Measurements from ENCODE around the gene MAN1A2. TPM values are rescaled to one million over a fixed set of nuclear protein-coding genes. Genes with fewer than 3 reads are reported as not detected.

MAN1A2 gene
- total and polyA plus RNA-seq, 10 of the 15 experiments (the other 5 are each of a cell fraction or from before 2014, with no cell fraction given) = 2.8 to 23.6 (median 16.0) TPM

DNA sequence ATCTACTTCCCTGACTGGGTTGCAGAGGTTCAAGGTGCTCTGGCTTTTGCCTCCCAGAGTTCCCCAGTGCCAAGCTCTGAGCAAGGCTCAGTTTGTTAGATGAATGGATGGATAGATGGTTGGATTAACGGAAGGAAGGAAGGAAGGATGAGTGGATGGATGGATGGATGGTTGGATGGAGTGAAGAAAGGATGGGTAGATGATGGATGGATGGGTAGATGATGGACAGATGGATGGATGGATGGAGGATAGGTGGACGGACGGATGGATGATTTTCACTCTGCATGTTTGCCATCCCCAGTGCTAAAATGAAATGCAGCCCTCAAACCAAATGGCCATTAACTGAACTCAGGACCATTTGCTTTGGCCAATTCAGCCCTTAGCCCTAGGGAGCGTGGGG lies 211.2 kb downstream of the MAN1A2 start:
- ChIA-PET POLR2A (no interaction called here), SMC1A (ENCODE audit: uncharacterized antibody, unreplicated experiment) (interaction anchor here (1.0 kb wide), 1 partner anchor 317 kb away, joined by 3 read pairs; no protein-coding TSS in a partner anchor), RAD21 (ENCODE audit: unreplicated experiment) (no interaction called here), CTCF (no interaction called here)
- no peaks in the 10 kb centered on the region for H3K4me1 ChIP-seq (ENCODE audit: control insufficient read depth, insufficient read depth, low read length)
- no peaks in the 10 kb centered on the region; a peak in 1 of 4 replicates for H3K27me3 ChIP-seq (replicated peaks in 1 of 2; ENCODE audit: control insufficient read depth in 2 of 2, insufficient read depth in 2 of 2, low read length in 1 of 2)
- intact Hi-C loops (cut with micrococcal nuclease; ENCODE audit: unreplicated experiment) = no loop called here
- no peaks in the 10 kb centered on the region for H4K20me1 ChIP-seq (ENCODE audit: control insufficient read depth, insufficient read depth)
- FAIRE-seq (no peak), DNase-seq (ENCODE audit: low read depth, low spot score) (no peak), ATAC-seq (no peak)
- no peak overlapping the region for H2AFZ ChIP-seq (ENCODE audit: control insufficient read depth, low read depth, low read length)
- no peaks in the 10 kb centered on the region for H3K36me3 ChIP-seq (ENCODE audit: control insufficient read depth in 2 of 2, insufficient read depth in 2 of 2, low read length in 1 of 2)
- WGBS (ENCODE audit: insufficient coverage, insufficient replicate concordance, low lambda C conversion rate, missing lambda C conversion rate) = 5% methylated on average over 4 of the region's 4 CpGs
- no peaks in the 10 kb centered on the region for H3K9me3 ChIP-seq (replicated peaks; ENCODE audit: control insufficient read depth, insufficient read depth, low read length)
- no peak overlapping the region for H3K27ac ChIP-seq (ENCODE audit: control insufficient read depth, insufficient read depth)
- H3K79me2 ChIP-seq (ENCODE audit: control insufficient read depth, insufficient read depth, low read length) = no peaks in the 10 kb centered on the region
- no peak overlapping the region for H3K4me3 ChIP-seq
- TF ChIP-seq DPF2 (IDR thresholded peaks at IDR 0.05) (no peak), ZNF384 (IDR thresholded peaks at IDR 0.05; ENCODE audit: borderline replicate concordance, low read depth, low read length) (no peak), NR2C2 (IDR thresholded peaks at IDR 0.05; ENCODE audit: borderline replicate concordance, control insufficient read depth, insufficient read length, low read depth) (no peak), SP1 (IDR thresholded peaks at IDR 0.05; ENCODE audit: low read depth, low read length) (no peak)
- TF ChIP-seq, protein P1, sequence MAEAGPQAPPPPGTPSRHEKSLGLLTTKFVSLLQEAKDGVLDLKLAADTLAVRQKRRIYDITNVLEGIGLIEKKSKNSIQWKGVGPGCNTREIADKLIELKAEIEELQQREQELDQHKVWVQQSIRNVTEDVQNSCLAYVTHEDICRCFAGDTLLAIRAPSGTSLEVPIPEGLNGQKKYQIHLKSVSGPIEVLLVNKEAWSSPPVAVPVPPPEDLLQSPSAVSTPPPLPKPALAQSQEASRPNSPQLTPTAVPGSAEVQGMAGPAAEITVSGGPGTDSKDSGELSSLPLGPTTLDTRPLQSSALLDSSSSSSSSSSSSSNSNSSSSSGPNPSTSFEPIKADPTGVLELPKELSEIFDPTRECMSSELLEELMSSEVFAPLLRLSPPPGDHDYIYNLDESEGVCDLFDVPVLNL (IDR thresholded peaks at IDR 0.05; ENCODE audit: low read depth, low read length) = no peak
- no peak overlapping the region for H3K9ac ChIP-seq (ENCODE audit: control insufficient read depth, insufficient read depth, low read length)
- H3K4me2 ChIP-seq (ENCODE audit: control insufficient read depth, insufficient read depth) = no peak overlapping the region
- no TSS peak for BruUV-seq (replicated peaks)
- in situ Hi-C loops (cut with MboI) = no loop called here

Other genes with a start within 250 kb of the MAN1A2 start
- gene TRIM45, start 245.7 kb upstream of the MAN1A2 start, total RNA-seq (2014; rRNA removed) = 0.40 and 0.54 TPM in 2 replicates
- gene TRIM45, start 245.7 kb upstream of the MAN1A2 start, total RNA-seq (2014; rRNA removed; fragmentation: Illumina TruSeq; extraction: Trizol) = 0.23 and 0.31 TPM in 2 replicates
- gene TRIM45, start 245.7 kb upstream of the MAN1A2 start, total RNA-seq (2021) = 0.44 and 0.48 TPM in 2 replicates
- gene TRIM45, start 245.7 kb upstream of the MAN1A2 start, polyA plus RNA-seq (2011; rRNA removed) = 0.30 and 0.48 TPM in 2 replicates
- gene TRIM45, start 245.7 kb upstream of the MAN1A2 start, polyA plus RNA-seq (2014; fragmentation: Illumina TruSeq; extraction: Trizol) = 0.54 and 0.56 TPM in 2 replicates
- under 1 TPM; 0.42 TPM for gene TRIM45, start 245.7 kb upstream of the MAN1A2 start, polyA plus RNA-seq (2014; fragmentation: Nextera tagmentation; extraction: Ambion mirVana)
- 0.43 and 0.56 TPM in 2 replicates for gene TRIM45, start 245.7 kb upstream of the MAN1A2 start, polyA plus RNA-seq (2014; rRNA removed)
- gene TRIM45, start 245.7 kb upstream of the MAN1A2 start, polyA plus RNA-seq (2016; fragmentation: Nextera tagmentation; extraction: Ambion mirVana) = under 1 TPM; 0.60 to 0.86 TPM
- gene VTCN1, start 156.5 kb upstream of the MAN1A2 start, total RNA-seq (2014; rRNA removed) = not detected in 2 replicates
- gene VTCN1, start 156.5 kb upstream of the MAN1A2 start, total RNA-seq (2014; rRNA removed; fragmentation: Illumina TruSeq; extraction: Trizol) = not detected in 2 replicates
- gene VTCN1, start 156.5 kb upstream of the MAN1A2 start, total RNA-seq (2021) = not detected in 2 replicates
- gene VTCN1, start 156.5 kb upstream of the MAN1A2 start, polyA plus RNA-seq (2011; rRNA removed) = not detected in 2 replicates
- gene VTCN1, start 156.5 kb upstream of the MAN1A2 start, polyA plus RNA-seq (2014; fragmentation: Illumina TruSeq; extraction: Trizol) = not detected in 2 replicates
- not detected for gene VTCN1, start 156.5 kb upstream of the MAN1A2 start, polyA plus RNA-seq (2014; fragmentation: Nextera tagmentation; extraction: Ambion mirVana)
- not detected in 2 replicates for gene VTCN1, start 156.5 kb upstream of the MAN1A2 start, polyA plus RNA-seq (2014; rRNA removed)
- not detected for gene VTCN1, start 156.5 kb upstream of the MAN1A2 start, polyA plus RNA-seq (2016; fragmentation: Nextera tagmentation; extraction: Ambion mirVana)
- gene TENT5C, start 238.6 kb downstream of the MAN1A2 start, total RNA-seq (2014; rRNA removed) = 0.65 and 0.73 TPM in 2 replicates
- 0.76 and 0.78 TPM in 2 replicates for gene TENT5C, start 238.6 kb downstream of the MAN1A2 start, total RNA-seq (2014; rRNA removed; fragmentation: Illumina TruSeq; extraction: Trizol)
- gene TENT5C, start 238.6 kb downstream of the MAN1A2 start, total RNA-seq (2021) = 1.4 and 1.6 TPM in 2 replicates
- 0.19 and 0.20 TPM in 2 replicates for gene TENT5C, start 238.6 kb downstream of the MAN1A2 start, polyA plus RNA-seq (2011; rRNA removed)
- 1.1 and 1.3 TPM in 2 replicates for gene TENT5C, start 238.6 kb downstream of the MAN1A2 start, polyA plus RNA-seq (2014; fragmentation: Illumina TruSeq; extraction: Trizol)
- under 1 TPM; 0.31 to 0.53 TPM for gene TENT5C, start 238.6 kb downstream of the MAN1A2 start, polyA plus RNA-seq (2014; fragmentation: Nextera tagmentation; extraction: Ambion mirVana)
- gene TENT5C, start 238.6 kb downstream of the MAN1A2 start, polyA plus RNA-seq (2014; rRNA removed) = 0.61 and 0.79 TPM in 2 replicates
- gene TENT5C, start 238.6 kb downstream of the MAN1A2 start, polyA plus RNA-seq (2016; fragmentation: Nextera tagmentation; extraction: Ambion mirVana) = 1 to 10 TPM; 2.2 to 2.4 TPM